ENCODE data around the gene APOBEC3G. TPM values are rescaled to one million over a fixed set of nuclear protein-coding genes. Genes with fewer than 3 reads are reported as not detected.
"Not testable (repeated sequence)": the region's sequence is repeated elsewhere in the genome, so short reads cannot be mapped to it uniquely, and the experiment has no call there.

The APOBEC3G gene
- total RNA-seq: 3.1 and 6.1 TPM in 2 replicates

DNA sequence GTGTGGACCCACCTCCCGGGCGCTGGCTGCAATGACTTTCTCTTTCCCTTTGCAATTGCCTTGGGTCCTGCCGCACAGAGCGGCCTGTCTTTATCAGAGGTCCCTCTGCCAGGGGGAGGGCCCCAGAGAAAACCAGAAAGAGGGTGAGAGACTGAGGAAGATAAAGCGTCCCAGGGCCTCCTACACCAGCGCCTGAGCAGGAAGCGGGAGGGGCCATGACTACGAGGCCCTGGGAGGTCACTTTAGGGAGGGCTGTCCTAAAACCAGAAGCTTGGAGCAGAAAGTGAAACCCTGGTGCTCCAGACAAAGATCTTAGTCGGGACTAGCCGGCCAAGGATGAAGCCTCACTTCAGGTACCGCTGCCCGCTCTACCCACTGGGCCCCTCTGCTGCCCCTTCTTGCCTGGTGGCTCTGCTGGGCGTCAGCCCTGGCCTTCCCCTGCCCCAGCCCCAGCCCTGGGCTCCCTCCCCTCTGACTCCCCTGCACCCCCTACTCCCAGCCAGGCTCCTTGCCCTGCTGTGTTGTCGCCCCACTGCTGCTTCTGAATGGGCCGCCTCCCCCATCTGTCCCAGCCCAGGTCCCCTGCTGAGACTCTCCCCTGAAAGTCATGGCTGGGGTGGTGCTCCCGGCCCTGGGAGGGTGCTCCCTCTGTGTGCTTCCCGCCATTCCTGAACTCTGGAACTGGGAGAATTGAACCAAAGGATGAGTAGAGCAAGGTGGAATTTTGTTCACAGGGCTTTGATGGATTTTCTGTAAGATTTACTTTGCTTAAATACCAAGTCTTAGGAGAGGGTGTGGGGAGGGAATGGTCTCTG, at the start of gene APOBEC3G:
Gene APOBEC3G, plus strand, starts transcription at position 250 of the 815 bp plus-strand sequence. Its CDS starts 87 bp downstream, at position 337.
- DNase-seq (ENCODE audit: low read depth in 2 of 2): not testable (repeated sequence)

DNA sequence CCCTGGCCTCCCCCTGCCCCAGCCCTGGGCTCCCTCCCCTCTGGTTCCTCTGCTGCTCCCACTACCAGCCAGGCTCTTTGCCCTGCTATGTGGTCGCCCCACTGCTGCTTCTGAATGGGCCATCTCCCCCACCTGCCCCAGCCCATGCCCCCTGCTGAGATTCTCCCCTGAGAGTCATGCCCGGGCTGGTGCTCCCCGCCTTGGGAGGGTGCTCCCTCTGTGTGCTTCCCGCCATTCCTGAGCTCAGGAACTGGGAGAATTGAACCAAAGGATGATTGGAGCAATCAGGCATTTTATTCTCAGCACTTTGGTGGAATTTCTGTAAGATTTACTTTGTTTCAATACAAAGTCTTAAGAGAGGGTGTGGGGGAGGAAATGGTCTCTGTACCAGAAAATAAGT, 49.4 kb upstream of the APOBEC3G start:
- DNase-seq (ENCODE audit: low read depth in 2 of 2): no peak

DNA sequence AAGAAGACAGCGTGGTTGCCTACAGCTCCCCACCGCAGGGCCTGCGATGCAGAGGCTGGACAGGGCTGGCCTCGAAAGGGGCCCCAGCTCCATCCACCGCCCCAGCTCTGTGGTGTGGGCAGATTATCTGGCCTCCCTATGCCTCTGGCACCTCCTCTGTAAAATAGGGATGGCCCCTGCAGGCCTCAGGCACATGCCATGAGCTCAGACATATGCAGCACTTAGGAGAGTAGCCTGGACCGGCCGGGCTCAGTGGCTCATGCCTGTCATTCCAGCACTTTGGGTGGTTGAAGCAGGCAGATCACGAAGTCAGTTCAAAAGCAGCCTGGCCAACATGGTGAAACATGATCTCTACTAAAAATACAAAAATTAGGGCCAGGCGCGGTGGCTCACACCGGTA, 48.8 kb upstream of the APOBEC3G start:
- no peak for DNase-seq (ENCODE audit: low read depth in 2 of 2)

DNA sequence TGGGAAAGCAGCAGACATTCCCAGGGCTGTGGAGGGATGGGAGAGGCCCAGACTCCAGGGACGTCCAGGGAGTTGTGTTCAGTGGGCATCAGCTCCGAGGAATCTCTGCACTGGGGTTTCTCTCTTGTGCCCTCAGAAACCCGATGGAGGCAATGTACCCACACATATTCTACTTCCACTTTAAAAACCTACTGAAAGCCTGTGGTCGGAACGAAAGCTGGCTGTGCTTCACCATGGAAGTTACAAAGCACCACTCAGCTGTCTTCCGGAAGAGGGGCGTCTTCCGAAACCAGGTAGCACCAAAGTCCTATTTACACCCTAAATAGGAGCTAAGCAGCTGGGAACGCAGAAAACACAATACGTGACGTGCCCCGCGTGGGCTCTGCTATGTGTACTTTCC, 47.8 kb upstream of the APOBEC3G start:
- DNase-seq (ENCODE audit: low read depth in 2 of 2): no peak

DNA sequence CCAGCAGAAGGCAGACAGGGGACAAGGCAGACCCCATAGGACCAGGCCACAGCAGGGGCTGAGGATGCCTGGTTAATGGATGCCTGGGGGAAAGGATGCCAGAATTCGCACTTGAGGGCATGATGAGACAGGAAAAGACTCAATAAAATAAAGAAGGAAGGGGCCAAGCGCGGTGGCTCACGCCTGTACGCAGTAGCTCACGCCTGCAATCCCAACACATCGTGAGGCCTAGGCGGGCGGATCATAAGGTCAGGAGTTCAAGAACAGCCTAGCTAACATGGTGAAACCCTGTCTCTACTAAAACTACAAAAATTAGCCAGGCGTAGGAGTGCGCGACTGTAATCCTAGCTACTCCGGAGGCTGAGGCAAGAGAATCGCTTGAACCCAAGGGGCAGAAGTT, 46.4 kb upstream of the APOBEC3G start:
- no peak for DNase-seq (ENCODE audit: low read depth in 2 of 2)

DNA sequence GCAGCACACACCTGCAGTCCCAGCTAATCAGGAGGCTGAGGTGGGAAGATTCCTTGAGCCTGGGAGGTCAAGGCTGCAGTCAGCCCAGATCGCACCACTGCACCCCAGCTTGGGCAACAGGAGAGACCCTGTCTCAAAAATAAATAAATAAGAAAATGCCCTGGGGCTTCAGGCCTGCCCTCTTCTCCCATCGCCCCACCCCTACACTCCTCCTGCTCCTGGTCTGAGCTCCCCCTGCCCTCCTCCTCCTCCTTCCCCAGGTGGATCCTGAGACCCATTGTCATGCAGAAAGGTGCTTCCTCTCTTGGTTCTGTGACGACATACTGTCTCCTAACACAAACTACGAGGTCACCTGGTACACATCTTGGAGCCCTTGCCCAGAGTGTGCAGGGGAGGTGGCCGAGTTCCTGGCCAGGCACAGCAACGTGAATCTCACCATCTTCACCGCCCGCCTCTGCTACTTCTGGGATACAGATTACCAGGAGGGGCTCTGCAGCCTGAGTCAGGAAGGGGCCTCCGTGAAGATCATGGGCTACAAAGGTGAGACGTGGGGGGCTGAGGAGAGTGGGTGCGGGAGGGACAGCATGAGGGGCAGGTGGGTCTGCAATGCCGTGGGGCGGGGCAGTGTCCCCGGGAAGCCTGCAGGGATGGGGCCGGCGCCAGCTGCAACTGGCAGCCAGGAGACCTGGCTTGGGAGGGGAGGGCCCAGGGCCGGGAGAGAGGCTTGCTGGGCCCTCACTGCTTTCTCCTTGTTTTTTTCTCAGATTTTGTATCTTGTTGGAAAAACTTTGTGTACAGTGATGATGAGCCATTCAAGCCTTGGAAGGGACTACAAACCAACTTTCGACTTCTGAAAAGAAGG, 45.4 kb upstream of the APOBEC3G start:
- DNase-seq (ENCODE audit: low read depth in 2 of 2): not testable (repeated sequence)

DNA sequence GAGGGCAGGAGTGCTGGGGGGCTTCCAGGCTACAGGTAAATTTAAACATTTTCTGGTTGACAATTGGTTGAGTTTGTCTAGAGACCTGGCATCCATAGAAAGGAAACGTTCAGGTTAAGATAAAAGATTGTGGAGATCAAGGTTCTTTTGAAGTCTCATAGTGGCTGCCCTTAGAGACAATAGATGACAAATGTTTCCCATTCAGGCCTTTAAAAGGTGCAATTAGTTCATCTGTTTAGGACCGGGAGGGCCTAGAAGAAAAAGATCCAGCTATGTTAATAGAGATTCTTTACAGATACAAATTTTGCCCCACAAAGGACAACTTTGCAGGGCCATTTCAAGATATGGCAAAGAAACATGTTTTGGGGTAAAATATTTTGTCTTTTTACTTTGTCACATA, 40.0 kb upstream of the APOBEC3G start:
- not testable (repeated sequence) for DNase-seq (ENCODE audit: low read depth in 2 of 2)

DNA sequence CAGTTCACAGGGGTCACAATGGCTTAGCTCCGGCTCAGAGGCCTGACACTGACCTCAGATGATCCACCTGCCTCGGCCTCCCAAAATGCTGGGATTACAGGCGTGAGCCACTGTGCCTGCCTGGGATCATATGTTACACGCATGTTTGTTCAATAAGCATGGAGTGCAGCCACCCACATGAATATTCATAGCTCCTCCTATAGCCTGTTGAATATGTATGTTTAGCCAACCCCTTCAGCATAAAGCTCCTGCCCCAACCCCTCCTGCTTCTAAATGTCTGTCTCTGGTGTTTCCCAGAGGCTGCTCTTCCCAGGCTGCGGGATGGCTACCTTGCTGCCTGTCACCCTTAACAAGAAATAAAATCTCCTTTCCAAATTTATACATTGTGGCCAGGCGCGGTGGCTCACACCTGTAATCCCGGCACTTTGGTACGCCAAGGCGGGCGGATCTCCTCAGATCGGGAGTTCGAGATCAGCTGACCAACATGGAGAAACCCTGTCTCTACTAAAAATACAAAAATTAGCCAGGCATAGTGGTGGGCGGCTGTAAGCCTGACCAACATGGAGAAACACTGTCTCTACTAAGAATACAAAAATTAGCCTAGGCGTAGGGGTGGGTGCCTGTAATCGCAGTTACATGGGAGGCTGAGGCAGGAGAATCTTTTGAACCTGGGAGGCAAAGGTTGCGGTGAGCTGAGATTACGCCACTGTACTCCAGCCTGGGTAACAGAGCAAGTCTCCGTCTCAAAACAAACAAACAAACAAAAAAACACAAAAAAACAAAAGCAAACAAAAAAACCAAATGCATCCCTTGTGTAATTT, 37.6 kb upstream of the APOBEC3G start:
- DNase-seq (ENCODE audit: low read depth in 2 of 2): no peak

DNA sequence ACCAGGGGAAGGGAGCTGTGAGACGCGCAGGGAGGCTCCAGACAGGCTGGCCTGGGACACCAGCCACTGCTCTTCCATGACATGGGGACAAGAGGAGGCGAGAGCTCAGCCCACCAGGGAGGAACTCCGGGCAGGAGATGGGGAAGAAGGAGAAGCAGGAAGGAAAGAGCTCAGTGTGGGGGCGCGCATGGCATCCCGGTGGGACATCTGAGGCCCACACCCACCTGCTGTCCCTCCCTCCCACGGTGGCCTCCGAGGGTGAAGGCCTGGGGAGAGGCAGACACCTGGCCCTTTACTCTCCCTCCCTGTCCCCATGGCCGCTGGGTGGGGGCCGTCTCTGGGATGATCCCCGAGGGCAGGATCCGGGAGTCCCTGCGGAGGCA, 36.9 kb upstream of the APOBEC3G start:
- not testable (repeated sequence) for DNase-seq (ENCODE audit: low read depth in 2 of 2)

DNA sequence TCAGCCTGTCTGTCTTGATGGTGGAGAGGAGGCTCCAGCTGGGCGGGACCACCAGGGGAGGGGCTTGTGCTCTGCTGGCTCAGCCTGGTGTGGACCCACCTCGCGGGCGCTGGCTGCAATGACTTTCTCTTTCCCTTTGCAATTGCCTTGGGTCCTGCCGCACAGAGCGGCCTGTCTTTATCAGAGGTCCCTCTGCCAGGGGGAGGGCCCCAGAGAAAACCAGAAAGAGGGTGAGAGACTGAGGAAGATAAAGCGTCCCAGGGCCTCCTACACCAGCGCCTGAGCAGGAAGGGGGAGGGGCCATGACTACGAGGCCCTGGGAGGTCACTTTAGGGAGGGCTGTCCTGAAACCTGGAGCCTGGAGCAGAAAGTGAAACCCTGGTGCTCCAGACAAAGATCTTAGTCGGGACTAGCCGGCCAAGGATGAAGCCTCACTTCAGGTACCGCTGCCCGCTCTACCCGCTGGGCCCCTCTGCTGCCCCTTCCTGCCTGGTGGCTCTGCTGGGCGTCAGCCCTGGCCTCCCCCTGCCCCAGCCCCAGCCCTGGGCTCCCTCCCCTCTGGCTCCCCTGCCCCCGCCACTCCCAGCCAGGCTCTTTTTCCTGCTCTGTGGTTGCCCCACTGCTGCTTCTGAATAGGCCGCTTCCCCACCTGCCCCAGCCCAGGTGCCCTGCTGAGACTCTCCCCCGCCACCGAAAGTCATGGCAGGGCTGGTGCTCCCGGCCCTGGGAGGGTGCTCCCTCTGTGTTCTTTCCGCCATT, 36.4 kb upstream of the APOBEC3G start, which contains the start of gene APOBEC3F:
Gene APOBEC3F, plus strand, starts transcription at position 327 of the 759 bp plus-strand sequence. Its CDS starts 97 bp downstream, at position 424.
- DNase-seq (ENCODE audit: low read depth in 2 of 2): peak in 1 of 2 donors; percentile 28

DNA sequence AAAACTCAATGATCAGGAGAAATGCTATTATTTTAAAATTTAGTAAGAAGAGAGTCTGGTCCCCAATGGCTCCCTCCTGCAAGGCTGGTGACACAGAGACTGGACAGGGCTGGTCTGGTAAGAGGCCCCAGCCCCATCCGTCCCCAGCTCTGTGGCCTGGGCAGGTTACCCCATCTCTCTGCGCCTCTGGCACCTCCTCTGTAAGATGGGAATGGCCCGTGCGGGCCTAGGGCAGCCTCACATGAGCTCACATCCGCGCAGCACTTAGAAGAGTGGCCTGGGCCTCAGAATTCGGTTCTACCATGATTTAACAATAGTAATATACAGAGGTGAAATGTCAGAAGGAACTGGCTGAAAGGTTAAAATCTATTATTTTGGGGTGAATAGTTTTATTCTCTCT, 35.2 kb upstream of the APOBEC3G start:
- no peak for DNase-seq (ENCODE audit: low read depth in 2 of 2)

DNA sequence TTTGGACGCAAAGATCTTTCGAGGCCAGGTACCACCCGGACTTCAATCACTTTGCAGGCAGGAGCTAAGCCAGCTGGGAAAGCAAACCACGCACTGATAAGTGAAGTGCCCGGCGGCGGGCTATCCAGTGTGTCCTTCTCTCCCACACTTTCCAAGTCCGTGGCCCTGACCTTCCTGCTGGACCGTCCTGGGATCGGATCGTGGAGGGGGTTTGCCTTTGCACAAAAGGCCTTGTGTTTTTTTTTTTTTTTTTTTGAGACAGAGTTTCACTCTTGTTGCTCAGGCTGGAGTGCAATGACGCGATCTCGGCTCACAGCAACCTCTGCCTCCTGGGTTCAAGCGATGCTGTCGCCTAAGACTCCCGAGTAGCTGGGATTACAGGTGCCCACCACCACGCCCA, 34.0 kb upstream of the APOBEC3G start:
- DNase-seq (ENCODE audit: low read depth in 2 of 2): not testable (repeated sequence)

DNA sequence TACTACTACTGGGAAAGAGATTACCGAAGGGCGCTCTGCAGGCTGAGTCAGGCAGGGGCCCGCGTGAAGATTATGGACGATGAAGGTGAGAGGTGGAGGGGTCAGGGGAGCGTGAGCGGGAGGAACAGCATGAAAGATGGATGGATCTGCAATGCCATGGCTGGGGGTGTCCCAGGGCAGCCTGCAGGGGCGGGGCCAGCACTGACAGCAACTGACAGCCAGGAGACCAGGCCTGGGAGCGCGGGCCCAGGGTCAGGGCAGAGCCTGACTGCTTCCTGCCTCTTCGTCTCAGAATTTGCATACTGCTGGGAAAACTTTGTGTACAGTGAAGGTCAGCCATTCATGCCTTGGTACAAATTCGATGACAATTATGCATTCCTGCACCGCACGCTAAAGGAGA, 31.9 kb upstream of the APOBEC3G start:
- DNase-seq (ENCODE audit: low read depth in 2 of 2): not testable (repeated sequence)

DNA sequence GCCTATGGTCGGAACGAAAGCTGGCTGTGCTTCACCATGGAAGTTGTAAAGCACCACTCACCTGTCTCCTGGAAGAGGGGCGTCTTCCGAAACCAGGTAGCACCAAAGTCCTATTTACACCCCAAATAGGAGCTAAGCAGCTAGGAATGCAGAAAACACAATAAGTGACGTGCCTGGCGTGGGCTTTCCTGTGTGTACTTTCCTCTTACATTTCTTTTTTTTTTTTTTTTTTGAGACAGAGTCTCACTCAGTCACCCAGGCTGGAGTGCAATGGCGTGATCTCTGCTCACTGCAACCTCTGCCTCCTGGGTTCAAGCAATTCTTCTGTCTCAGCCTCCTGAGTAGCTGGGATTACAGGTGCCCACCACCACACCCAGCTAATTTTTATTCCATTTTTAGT, 27.6 kb upstream of the APOBEC3G start:
- not testable (repeated sequence) for DNase-seq (ENCODE audit: low read depth in 2 of 2)

DNA sequence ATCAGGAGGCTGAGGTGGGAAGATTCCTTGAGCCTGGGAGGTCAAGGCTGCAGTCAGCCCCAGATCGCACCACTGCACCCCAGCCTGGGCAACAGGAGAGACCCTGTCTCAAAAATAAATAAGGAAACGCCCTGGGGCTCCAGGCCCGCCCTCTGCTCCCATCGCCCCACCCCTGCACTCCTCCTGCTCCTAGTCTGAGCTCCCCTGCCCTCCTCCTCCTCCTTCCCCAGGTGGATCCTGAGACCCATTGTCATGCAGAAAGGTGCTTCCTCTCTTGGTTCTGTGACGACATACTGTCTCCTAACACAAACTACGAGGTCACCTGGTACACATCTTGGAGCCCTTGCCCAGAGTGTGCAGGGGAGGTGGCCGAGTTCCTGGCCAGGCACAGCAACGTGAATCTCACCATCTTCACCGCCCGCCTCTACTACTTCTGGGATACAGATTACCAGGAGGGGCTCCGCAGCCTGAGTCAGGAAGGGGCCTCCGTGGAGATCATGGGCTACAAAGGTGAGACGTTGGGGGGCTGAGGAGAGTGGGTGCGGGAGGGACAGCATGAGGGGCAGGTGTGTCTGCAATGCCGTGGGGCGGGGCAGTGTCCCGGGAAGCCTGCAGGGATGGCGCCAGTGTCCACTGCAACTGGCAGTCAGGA, 25.1 kb upstream of the APOBEC3G start:
- not testable (repeated sequence) for DNase-seq (ENCODE audit: low read depth in 2 of 2)

DNA sequence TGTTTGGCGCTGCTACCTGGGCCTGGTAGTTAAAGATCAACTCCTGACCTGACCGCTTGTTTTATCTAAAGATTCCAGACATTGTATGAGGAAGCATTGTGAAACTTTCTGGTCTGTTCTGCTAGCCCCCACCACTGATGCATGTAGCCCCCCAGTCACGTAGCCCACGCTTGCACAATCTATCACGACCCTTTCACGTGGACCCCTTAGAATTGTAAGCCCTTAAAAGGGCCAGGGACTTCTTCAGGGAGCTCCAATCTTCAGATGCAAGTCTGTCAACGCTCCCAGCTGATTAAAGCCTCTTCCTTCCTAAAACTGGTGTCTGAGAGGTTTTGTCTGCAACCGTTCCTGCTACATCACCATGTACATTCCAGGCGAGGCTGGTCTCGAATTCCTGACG, 21.4 kb upstream of the APOBEC3G start:
- DNase-seq (ENCODE audit: low read depth in 2 of 2): no peak

DNA sequence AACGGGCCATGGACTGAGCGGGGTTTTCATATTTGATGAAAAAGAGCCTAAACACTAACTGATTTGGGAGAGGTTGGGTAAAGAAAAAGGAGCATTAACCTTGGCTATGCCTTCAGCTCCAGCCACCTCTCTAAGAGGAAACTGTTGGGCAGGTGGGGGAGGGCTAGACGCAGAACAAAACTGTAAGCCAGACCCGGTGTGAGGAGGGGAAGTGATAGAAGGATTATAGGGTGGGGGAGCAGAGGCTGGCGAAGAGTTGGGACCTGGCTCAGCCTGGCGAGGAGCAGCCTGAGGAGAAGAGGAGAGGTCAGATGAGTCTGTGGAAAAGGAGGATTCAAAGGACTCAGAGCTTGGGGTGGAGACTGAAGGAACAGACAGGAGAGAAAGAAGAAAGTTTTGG, 15.8 kb upstream of the APOBEC3G start:
- DNase-seq (ENCODE audit: low read depth in 2 of 2): not testable (repeated sequence)

DNA sequence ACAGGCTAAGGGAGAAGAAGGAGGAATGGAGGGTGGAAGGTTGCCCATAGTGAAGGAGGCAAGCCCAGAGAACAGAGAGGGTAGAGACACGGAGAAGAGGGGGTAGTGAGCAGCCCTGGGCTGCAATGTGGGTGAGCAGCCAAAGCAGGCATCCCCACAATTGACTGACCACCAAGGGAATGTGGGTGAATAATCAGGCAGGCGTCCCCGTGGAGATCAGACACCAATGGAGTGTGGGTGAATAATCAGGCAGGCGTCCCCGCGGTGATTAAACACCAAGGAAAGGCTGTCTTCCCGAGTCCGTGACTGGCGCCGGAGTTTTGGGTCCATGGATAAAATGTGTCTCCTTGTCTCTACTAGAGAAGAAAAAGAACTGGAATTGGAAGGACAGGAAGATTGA, 15.1 kb upstream of the APOBEC3G start:
- DNase-seq (ENCODE audit: low read depth in 2 of 2): not testable (repeated sequence)

DNA sequence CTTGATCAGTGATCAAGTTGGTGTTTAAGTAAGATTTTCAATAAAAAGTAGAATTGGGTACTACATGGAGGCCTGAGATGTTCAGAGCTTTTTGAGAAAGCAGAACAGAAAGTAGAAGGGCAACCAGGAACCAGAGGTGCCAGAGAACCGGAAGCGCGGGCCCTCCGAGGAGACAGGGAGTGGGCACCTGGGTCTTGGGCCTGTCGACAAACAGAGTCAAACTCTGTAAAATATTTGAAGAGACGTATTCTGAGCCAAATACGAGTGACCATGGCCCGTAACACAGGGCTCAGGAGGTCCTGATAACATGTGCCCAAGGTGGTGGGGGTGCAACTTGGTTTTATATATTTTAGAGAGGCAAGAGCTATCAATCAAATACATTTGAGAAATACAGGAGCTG, 13.2 kb upstream of the APOBEC3G start:
- not testable (repeated sequence) for DNase-seq (ENCODE audit: low read depth in 2 of 2)
